ENCODE data around the gene TRABD2B. TPM values are rescaled to one million over a fixed set of nuclear protein-coding genes. Genes with fewer than 3 reads are reported as not detected.

TRABD2B gene
- total and polyA plus RNA-seq, 2 of the 13 experiments (the other 11 are each of a cell fraction or from before 2014, with no cell fraction given): 0.04 TPM; not detected in 1

DNA sequence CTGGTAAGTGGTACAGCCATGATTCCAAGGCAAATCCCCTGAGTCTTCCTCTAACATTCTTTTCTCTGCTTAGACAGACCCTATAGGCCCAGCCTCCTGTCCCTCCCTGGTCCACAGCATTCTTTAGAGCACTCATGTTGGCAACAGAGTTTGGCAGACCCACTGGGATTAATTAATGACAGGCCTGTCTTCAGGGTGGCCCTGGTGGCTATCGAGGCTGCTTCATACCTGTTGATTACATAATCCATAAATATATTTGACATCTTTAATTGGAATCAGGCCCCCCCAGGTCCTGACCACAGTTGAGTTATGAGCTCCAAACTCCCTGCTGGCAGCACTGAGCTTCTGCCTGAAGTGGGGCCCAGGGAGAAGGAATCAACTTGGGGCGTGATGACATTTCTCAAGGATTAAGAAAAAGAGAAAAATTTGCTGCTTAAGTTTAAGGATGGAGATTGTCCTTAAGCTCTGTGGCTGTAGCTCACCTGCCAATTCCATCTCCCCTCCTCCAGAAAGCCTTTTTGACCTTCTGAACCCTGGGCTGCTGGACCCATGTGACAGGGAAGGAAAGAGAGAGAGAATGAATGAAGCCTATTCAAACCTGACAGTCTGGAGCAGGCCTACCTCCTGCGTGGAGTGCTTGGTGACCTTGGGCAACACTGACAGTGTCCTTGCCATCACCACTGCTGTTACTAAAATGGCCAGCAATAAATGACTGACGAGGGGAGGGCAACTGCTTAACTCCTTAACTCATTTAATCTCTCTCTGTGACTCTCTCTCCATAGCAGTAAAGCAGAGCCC is 156.6 kb downstream of the TRABD2B start (continued):
- TF ChIP-seq, protein P1, sequence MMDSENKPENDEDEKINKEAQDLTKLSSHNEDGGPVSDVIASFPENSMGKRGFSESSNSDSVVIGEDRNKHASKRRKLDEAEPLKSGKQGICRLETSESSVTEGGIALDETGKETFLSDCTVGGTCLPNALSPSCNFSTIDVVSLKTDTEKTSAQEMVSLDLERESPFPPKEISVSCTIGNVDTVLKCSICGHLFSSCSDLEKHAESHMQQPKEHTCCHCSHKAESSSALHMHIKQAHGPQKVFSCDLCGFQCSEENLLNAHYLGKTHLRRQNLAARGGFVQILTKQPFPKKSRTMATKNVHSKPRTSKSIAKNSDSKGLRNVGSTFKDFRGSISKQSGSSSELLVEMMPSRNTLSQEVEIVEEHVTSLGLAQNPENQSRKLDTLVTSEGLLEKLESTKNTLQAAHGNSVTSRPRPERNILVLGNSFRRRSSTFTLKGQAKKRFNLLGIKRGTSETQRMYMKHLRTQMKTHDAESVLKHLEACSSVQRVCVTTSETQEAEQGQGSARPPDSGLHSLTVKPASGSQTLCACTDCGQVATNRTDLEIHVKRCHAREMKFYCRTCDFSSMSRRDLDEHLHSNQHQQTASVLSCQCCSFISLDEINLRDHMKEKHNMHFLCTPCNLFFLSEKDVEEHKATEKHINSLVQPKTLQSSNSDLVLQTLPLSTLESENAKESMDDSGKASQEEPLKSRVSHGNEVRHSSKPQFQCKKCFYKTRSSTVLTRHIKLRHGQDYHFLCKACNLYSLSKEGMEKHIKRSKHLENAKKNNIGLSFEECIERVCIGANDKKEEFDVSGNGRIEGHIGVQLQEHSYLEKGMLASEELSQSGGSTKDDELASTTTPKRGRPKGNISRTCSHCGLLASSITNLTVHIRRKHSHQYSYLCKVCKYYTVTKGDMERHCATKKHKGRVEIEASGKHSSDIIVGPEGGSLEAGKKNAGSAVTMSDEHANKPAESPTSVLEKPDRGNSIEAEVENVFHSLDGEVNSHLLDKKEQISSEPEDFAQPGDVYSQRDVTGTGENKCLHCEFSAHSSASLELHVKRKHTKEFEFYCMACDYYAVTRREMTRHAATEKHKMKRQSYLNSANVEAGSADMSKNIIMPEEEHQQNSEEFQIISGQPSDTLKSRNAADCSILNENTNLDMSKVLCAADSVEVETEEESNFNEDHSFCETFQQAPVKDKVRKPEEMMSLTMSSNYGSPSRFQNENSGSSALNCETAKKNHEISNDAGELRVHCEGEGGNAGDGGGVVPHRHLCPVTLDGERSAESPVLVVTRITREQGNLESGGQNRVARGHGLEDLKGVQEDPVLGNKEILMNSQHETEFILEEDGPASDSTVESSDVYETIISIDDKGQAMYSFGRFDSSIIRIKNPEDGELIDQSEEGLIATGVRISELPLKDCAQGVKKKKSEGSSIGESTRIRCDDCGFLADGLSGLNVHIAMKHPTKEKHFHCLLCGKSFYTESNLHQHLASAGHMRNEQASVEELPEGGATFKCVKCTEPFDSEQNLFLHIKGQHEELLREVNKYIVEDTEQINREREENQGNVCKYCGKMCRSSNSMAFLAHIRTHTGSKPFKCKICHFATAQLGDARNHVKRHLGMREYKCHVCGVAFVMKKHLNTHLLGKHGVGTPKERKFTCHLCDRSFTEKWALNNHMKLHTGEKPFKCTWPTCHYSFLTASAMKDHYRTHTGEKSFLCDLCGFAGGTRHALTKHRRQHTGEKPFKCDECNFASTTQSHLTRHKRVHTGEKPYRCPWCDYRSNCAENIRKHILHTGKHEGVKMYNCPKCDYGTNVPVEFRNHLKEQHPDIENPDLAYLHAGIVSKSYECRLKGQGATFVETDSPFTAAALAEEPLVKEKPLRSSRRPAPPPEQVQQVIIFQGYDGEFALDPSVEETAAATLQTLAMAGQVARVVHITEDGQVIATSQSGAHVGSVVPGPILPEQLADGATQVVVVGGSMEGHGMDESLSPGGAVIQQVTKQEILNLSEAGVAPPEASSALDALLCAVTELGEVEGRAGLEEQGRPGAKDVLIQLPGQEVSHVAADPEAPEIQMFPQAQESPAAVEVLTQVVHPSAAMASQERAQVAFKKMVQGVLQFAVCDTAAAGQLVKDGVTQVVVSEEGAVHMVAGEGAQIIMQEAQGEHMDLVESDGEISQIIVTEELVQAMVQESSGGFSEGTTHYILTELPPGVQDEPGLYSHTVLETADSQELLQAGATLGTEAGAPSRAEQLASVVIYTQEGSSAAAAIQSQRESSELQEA (CRISPR knock-in tag; IDR thresholded peaks at IDR 0.05; ENCODE audit: not compliant biosample characterization): no peak
- no peak for TF ChIP-seq FOXM1 (CRISPR knock-in tag; IDR thresholded peaks at IDR 0.05)
- no peak for TF ChIP-seq HMGA1 (CRISPR knock-in tag; conservative IDR thresholded peaks at IDR 0.05)
- TF ChIP-seq ZSCAN25 (CRISPR knock-in tag; IDR thresholded peaks at IDR 0.05): no peak
- TF ChIP-seq CENPX (CRISPR knock-in tag; IDR thresholded peaks at IDR 0.05): no peak
- TF ChIP-seq TOPORS (CRISPR knock-in tag; IDR thresholded peaks at IDR 0.05): no peak
- no peak for TF ChIP-seq EEA1 (CRISPR knock-in tag; IDR thresholded peaks at IDR 0.05; ENCODE audit: borderline replicate concordance)
- TF ChIP-seq PHF8 (CRISPR knock-in tag; IDR thresholded peaks at IDR 0.05): no peak
- no peak for TF ChIP-seq ZBTB14 (CRISPR knock-in tag; IDR thresholded peaks at IDR 0.05)
- TF ChIP-seq HOXD1 (CRISPR knock-in tag; IDR thresholded peaks at IDR 0.05): no peak
- peak; percentile 32; the same call in 1 of the 2 replicates for TF ChIP-seq MXD4 (CRISPR knock-in tag; IDR thresholded peaks at IDR 0.05)
- TF ChIP-seq PTBP1 (IDR thresholded peaks at IDR 0.05; ENCODE audit: low read depth, low read length, poor library complexity, severe bottlenecking): no peak
- no peak for TF ChIP-seq ATF4 (CRISPR knock-in tag; IDR thresholded peaks at IDR 0.05)
- no peak for TF ChIP-seq ZNF296 (CRISPR knock-in tag; conservative IDR thresholded peaks at IDR 0.05)
- TF ChIP-seq ZNF660 (CRISPR knock-in tag; IDR thresholded peaks at IDR 0.05; ENCODE audit: borderline replicate concordance, low read depth): no peak
- peak; percentile 47; the same call in 1 of the 2 replicates for TF ChIP-seq FOXP4 (CRISPR knock-in tag; IDR thresholded peaks at IDR 0.05)
- TF ChIP-seq BORCS8-MEF2B (CRISPR knock-in tag; IDR thresholded peaks at IDR 0.05): 0 out of 2 replicates have a peak, but pooled peaks have one; percentile 21
